B cell (primary cell): Measurements from ENCODE around the gene SLF2. TPM values are rescaled to one million over a fixed set of nuclear protein-coding genes. Genes with fewer than 3 reads are reported as not detected.

Experiments
- ATAC-seq: fragments of 200-7000 bp; cut with Tn5 transposase; one replicate; pipeline ENCODE4 v1.10.0; 2021; ENCODE audit warnings: low read depth, mild to moderate bottlenecking, moderate number of reproducible peaks, moderate library complexity
- CTCF ChIA-PET: fragments of 350-600 bp; sonication (Branson Sonifier 250); formaldehyde crosslinking; loops from one replicate; lab custom pipeline; 2021; ENCODE audit warnings: antibody characterized with exemption, inconsistent platforms; lab: Charles Lee
- POLR2A ChIA-PET: fragments of 350-600 bp; sonication (Branson Sonifier 250); formaldehyde crosslinking; loops from one replicate; lab custom pipeline; 2021; ENCODE audit warnings: antibody characterized with exemption; lab: Charles Lee
- DNase-seq: peaks from one replicate; pipeline ENCODE4 v3.0.0; 2013
- H2AFZ ChIP-seq: 2 replicates; pipeline ENCODE4 v1.6.1; 2012; ENCODE audit warnings: mild to moderate bottlenecking, low read depth, low read length; ENCODE audit not compliant: insufficient read depth, poor library complexity, severe bottlenecking
- H3K27ac ChIP-seq, 2 donors: 1 replicate in 1 of 2; 2 replicates in 1 of 2; pipeline ENCODE4 v1.5.1; 2012 to 2013; ENCODE audit warnings: low read length in 2 of 2, mild to moderate bottlenecking in 2 of 2, moderate library complexity in 1 of 2
- H3K27me3 ChIP-seq, 4 experiments: fragments of 200-600 bp in 1 of 4; sonication (generic) in 1 of 4; replicated peaks in 1 of 4; 1 replicate in 2 of 4; 2 replicates in 2 of 4; pipeline versions ENCODE4 v1.6.1 to v1.7.0; 2013 to 2016; ENCODE audit warnings: low read length in 3 of 4, mild to moderate bottlenecking in 2 of 4, mixed read lengths in 1 of 4, moderate library complexity in 1 of 4; ENCODE audit not compliant: insufficient read depth in 4 of 4, control insufficient read depth in 3 of 4; ENCODE audit errors: control extremely low read depth in 1 of 4
- H3K36me3 ChIP-seq, 2 experiments: replicated peaks in 1 of 2; 1 replicate in 1 of 2; 2 replicates in 1 of 2; pipeline versions ENCODE4 v1.6.1 to v1.7.1; 2013; ENCODE audit warnings: low read length in 1 of 2; ENCODE audit not compliant: insufficient read depth in 2 of 2, control insufficient read depth in 1 of 2; ENCODE audit errors: control extremely low read depth in 1 of 2, extremely low read depth in 1 of 2
- H3K4me1 ChIP-seq, 2 donors: fragments of 200-600 bp in 1 of 2; sonication (generic) in 1 of 2; 1 replicate in 1 of 2; 2 replicates in 1 of 2; pipeline versions ENCODE4 v1.5.1 to v1.6.1; 2013 to 2017; ENCODE audit warnings: low read length in 2 of 2; ENCODE audit not compliant: control insufficient read depth in 2 of 2, insufficient read depth in 2 of 2
- H3K4me2 ChIP-seq: replicated peaks from 2 replicates; pipeline ENCODE3; 2012; ENCODE audit warnings: mild to moderate bottlenecking, low read depth, low read length; ENCODE audit not compliant: poor library complexity, severe bottlenecking
- H3K4me3 ChIP-seq, 5 experiments: fragments of 200-600 bp in 1 of 5; sonication (generic) in 1 of 5; 1 replicate in 3 of 5; 2 replicates in 2 of 5; pipeline versions ENCODE4 v1.5.1 to v1.7.0; 2011 to 2016; ENCODE audit warnings: low read length in 4 of 5, mild to moderate bottlenecking in 4 of 5, low read depth in 2 of 5, control low read depth in 1 of 5, moderate library complexity in 1 of 5; ENCODE audit not compliant: insufficient read depth in 1 of 5; ENCODE audit errors: control extremely low read depth in 1 of 5, extremely low read depth in 1 of 5
- H3K79me2 ChIP-seq: fragments of 200-600 bp; sonication (generic); one replicate; pipeline ENCODE4 v1.6.0; 2016; ENCODE audit warnings: low read length; ENCODE audit not compliant: control insufficient read depth, insufficient read depth
- H3K9ac ChIP-seq: fragments of 200-600 bp; sonication (generic); 2 replicates; pipeline ENCODE4 v1.6.1; 2017; ENCODE audit warnings: mild to moderate bottlenecking, low read length, moderate library complexity
- H3K9me3 ChIP-seq, 3 donors: one replicate each; pipeline versions ENCODE4 v1.6.1 to v1.7.1; 2013; ENCODE audit warnings: low read length in 2 of 3; ENCODE audit not compliant: control insufficient read depth in 2 of 3, insufficient read depth in 1 of 3; ENCODE audit errors: control extremely low read depth in 1 of 3
- H4K20me1 ChIP-seq: 2 replicates; pipeline ENCODE4 v1.6.0; 2012; ENCODE audit warnings: mild to moderate bottlenecking, low read length; ENCODE audit not compliant: insufficient read depth, control insufficient read depth, poor library complexity, severe bottlenecking
- H3K27ac Mint-ChIP-seq: one replicate; pipeline ENCODE4 v1.8.0; 2021; ENCODE audit warnings: mixed read lengths
- H3K27me3 Mint-ChIP-seq: one replicate; pipeline ENCODE4 v1.8.0; 2021; ENCODE audit warnings: mixed read lengths
- H3K4me1 Mint-ChIP-seq: one replicate; pipeline ENCODE4 v1.8.0; 2021; ENCODE audit warnings: mixed read lengths
- H3K4me3 Mint-ChIP-seq: one replicate; pipeline ENCODE4 v1.8.0; 2021; ENCODE audit warnings: mixed read lengths
- H3K9me3 Mint-ChIP-seq: one replicate; pipeline ENCODE4 v1.8.0; 2022; ENCODE audit warnings: mixed read lengths; ENCODE audit not compliant: insufficient read depth
- EZH2 ChIP-seq: IDR thresholded peaks from 2 replicates; pipeline ENCODE4 v1.6.1; 2012; ENCODE audit warnings: borderline replicate concordance, low read depth, mild to moderate bottlenecking, moderate library complexity, low read length; ENCODE audit not compliant: insufficient read depth, poor library complexity, severe bottlenecking
- WGBS: methylation state at CpG from one replicate; pipeline ENCODE4 v1.1.5; 2013; ENCODE audit warnings: missing lambda C conversion rate; ENCODE audit not compliant: insufficient coverage; 5-methylcytosine and 5-hydroxymethylcytosine counted together
- intact Hi-C: fragments of 100-400 bp; cut with micrococcal nuclease; formaldehyde crosslinking; loops from one replicate; pipeline ENCODE4 v1.10.0; 2022
- polyA plus RNA-seq: library from polyadenylated mRNA; depleted of rRNA; stranded (reverse); fragments of >200 nt; gene quantifications from 2 replicates; pipeline ENCODE4 v1.2.3, GENCODE V29; 2012
- total RNA-seq, 2 donors: library from RNA; stranded (reverse); fragments of 120-200 nt in 1 of 2; gene quantifications; 1 replicate in 1 of 2; 2 replicates in 1 of 2; pipeline versions ENCODE4 v1.2.3 to v1.2.4, GENCODE V29; 2013 to 2022
- TF ChIP-seq, protein P1 (sequence below): fragments of 200-600 bp; IDR thresholded peaks from one replicate; pipeline ENCODE4 v1.8.0; 2022; ENCODE audit warnings: antibody characterized with exemption, mild to moderate bottlenecking

SLF2 gene
- total and polyA plus RNA-seq, 2 donors (not counting 1 experiment from before 2014, with no cell fraction given): 11.8 to 65.6 TPM

DNA sequence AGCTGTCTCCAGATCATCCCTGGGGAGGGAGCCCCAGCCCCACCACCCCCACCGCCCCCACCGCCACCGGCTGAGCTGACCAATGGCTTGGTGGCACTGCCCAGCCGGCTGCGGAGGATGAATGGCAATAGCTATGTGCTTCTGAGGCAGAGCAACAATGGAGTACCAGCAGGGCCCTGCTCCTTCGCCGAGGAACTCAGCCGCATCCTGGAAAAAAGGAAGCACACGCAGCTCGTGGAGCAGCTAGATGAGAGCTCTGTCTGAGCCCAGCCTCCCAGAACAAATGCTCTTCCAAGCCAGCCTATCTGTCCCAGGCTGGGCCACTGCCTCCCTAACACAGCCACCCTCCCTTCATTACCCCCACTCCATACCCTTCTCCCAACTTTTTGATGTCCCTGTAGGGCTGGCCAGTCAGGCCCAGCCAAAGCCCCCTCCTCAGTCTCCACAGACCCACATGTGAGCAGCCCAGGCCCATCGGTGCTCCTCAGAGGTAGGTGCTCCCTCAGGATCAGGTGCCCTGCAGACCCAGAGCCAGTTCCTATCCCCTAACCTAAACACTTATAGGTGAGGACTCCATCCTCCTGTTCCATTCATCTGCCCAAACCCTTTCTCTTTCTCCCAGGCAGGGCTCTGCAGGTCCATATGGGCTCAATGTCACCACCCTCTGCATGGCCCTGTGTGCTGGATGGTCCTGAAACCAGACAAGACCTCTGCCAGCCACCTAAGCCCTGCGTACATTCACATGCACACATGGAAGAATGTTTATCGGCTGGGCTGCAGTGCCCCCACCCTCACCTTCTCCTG is 71.3 kb downstream of the SLF2 start:
- H3K9ac ChIP-seq: no peak overlapping the region
- no peaks in the 10 kb centered on the region for H3K27me3 ChIP-seq
- TF ChIP-seq, protein P1, sequence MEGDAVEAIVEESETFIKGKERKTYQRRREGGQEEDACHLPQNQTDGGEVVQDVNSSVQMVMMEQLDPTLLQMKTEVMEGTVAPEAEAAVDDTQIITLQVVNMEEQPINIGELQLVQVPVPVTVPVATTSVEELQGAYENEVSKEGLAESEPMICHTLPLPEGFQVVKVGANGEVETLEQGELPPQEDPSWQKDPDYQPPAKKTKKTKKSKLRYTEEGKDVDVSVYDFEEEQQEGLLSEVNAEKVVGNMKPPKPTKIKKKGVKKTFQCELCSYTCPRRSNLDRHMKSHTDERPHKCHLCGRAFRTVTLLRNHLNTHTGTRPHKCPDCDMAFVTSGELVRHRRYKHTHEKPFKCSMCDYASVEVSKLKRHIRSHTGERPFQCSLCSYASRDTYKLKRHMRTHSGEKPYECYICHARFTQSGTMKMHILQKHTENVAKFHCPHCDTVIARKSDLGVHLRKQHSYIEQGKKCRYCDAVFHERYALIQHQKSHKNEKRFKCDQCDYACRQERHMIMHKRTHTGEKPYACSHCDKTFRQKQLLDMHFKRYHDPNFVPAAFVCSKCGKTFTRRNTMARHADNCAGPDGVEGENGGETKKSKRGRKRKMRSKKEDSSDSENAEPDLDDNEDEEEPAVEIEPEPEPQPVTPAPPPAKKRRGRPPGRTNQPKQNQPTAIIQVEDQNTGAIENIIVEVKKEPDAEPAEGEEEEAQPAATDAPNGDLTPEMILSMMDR: no peak
- no peak for TF ChIP-seq EZH2
- ChIA-PET CTCF (interaction anchor here (1.1 kb wide), 1 partner anchor 19 kb away, joined by 3 read pairs; no protein-coding TSS in a partner anchor), POLR2A (no interaction called here)
- Mint-ChIP-seq H3K27me3 (no peaks in the 10 kb centered on the region), H3K4me3 (no peak overlapping the region), H3K27ac (no peak overlapping the region), H3K4me1 (peaks cover 31% of the 10 kb centered on the region), H3K9me3 (no peaks in the 10 kb centered on the region)
- intact Hi-C loops: no loop called here
- H3K79me2 ChIP-seq: peaks cover 32% of the 10 kb centered on the region
- no peaks in the 10 kb centered on the region for H3K9me3 ChIP-seq
- no peak overlapping the region for H3K4me3 ChIP-seq
- peaks cover 18 to 24% of the 10 kb centered on the region in 2 donors for H3K4me1 ChIP-seq
- WGBS: 95% methylated on average over 10 of the region's 13 CpGs
- H3K27ac ChIP-seq: no peak overlapping the region
- ATAC-seq: no peak
- H4K20me1 ChIP-seq: peaks cover 12% of the 10 kb centered on the region
- H3K4me2 ChIP-seq: no peak overlapping the region
- H2AFZ ChIP-seq: no peak overlapping the region
- DNase-seq: no peak
- H3K36me3 ChIP-seq: peaks cover 0 to 27% of the 10 kb centered on the region in 2 experiments

DNA sequence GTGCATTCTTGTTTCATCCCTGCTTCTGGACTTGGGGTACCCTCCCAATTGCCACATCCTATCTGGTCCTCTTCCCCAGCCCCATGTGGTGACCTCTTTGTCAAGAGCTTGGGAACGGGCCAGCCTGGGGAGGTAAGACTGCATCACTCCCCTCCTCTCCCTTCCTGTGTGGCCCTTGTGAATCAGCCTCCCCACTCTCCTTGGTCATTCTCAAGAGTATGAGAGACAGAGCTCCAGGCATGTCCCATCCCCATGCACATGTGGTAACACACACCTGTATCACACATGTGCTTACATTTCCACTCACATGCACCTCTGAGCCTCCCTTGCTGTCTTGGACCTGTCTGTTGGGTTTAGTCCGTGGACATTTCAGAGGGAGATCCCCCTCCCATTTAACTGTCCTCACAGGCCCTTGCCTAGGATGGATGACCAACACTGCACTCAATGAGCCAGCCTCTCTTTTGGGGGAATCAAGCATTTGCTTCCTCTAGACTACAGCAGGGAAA is 72.0 kb downstream of the SLF2 start:
- H3K27me3 Mint-ChIP-seq: no peaks in the 10 kb centered on the region
- TF ChIP-seq, protein P1: no peak
- TF ChIP-seq EZH2: no peak

More for the DNA sequence above, 72.0 kb downstream of the SLF2 start:
- no peak overlapping the region for H3K4me2 ChIP-seq
- H3K9me3 ChIP-seq: no peaks in the 10 kb centered on the region
- no peak overlapping the region for H3K9ac ChIP-seq
- peaks cover 18 to 28% of the 10 kb centered on the region in 2 donors for H3K4me1 ChIP-seq
- 96% methylated on average over 2 of the region's 2 CpGs for whole genome bisulfite sequencing
- H3K79me2 ChIP-seq: peaks cover 38% of the 10 kb centered on the region
- no peaks in the 10 kb centered on the region for H3K27me3 ChIP-seq
- Mint-ChIP-seq H3K4me3 (no peak overlapping the region), H3K9me3 (no peaks in the 10 kb centered on the region), H3K27ac (no peak overlapping the region), H3K4me1 (peaks cover 31% of the 10 kb centered on the region)
- H3K27ac ChIP-seq: no peak overlapping the region
- POLR2A ChIA-PET: no interaction called here
- peaks cover 0 to 32% of the 10 kb centered on the region in 2 experiments for H3K36me3 ChIP-seq
- no peak for ATAC-seq
- H3K4me3 ChIP-seq: no peak overlapping the region
- CTCF ChIA-PET: interaction anchor here (1.0 to 5.1 kb wide), 3 partner anchors 13 to 30 kb away, joined by 3 to 49 read pairs (median 3); no protein-coding TSS in a partner anchor
- intact Hi-C loops: no loop called here
- DNase-seq: no peak
- no peak overlapping the region for H2AFZ ChIP-seq
- peaks cover 19% of the 10 kb centered on the region for H4K20me1 ChIP-seq
